ENCODE measurements around the gene C22orf31. TPM values are rescaled to one million over a fixed set of nuclear protein-coding genes. Genes with fewer than 3 reads are reported as not detected.

The C22orf31 gene
- total RNA-seq, 1 experiment from 2014 or later, result not detected

GRCh38 chr22:29055192-29055830 is 6.3 kb downstream of the C22orf31 start:
- no peak overlapping the region for H3K27ac Mint-ChIP-seq (ENCODE audit: low read depth, unreplicated experiment)
- no TSS peak for BruUV-seq (replicated peaks)
- CTCF ChIA-PET, result interaction anchor here (0.7 to 3.6 kb wide), 3 partner anchors 10 to 108 kb away, joined by 4 to 18 read pairs (median 5); no protein-coding TSS in a partner anchor
- no peaks in the 10 kb centered on the region for H3K27me3 Mint-ChIP-seq (ENCODE audit: insufficient read depth, unreplicated experiment)
- no peak for DNase-seq (ENCODE audit: unreplicated experiment)
- TF ChIP-seq CTCF (IDR thresholded peaks at IDR 0.05; ENCODE audit: unreplicated experiment), result no peak
- H3K36me3 Mint-ChIP-seq (ENCODE audit: insufficient read depth, unreplicated experiment), result peaks cover 14% of the 10 kb centered on the region
- intact Hi-C loops (cut with micrococcal nuclease), result no loop called here
- POLR2A ChIA-PET, result interaction anchor here (0.8 kb wide), 1 partner anchor 200 kb away, joined by 3 read pairs; no protein-coding TSS in a partner anchor
- H3K9me3 Mint-ChIP-seq (ENCODE audit: unreplicated experiment), result no peaks in the 10 kb centered on the region
- H3K4me1 Mint-ChIP-seq (ENCODE audit: insufficient read depth, unreplicated experiment), result no peaks in the 10 kb centered on the region
- H3K4me3 Mint-ChIP-seq (ENCODE audit: unreplicated experiment), result no peak overlapping the region

- peaks cover 14% of the 10 kb centered on the region for H3K36me3 Mint-ChIP-seq (ENCODE audit: insufficient read depth, unreplicated experiment)
- DNase-seq (ENCODE audit: unreplicated experiment), result no peak
- H3K4me1 Mint-ChIP-seq (ENCODE audit: insufficient read depth, unreplicated experiment), result no peaks in the 10 kb centered on the region
- no peaks in the 10 kb centered on the region for H3K27me3 Mint-ChIP-seq (ENCODE audit: insufficient read depth, unreplicated experiment)
- POLR2A ChIA-PET, result interaction anchor here (0.7 kb wide), 1 partner anchor 1087 kb away, joined by 3 read pairs; no protein-coding TSS in a partner anchor
- CTCF ChIA-PET, result interaction anchor here (0.9 to 3.6 kb wide), 4 partner anchors 11 to 199 kb away, joined by 4 to 18 read pairs (median 4); no protein-coding TSS in a partner anchor
- H3K27ac Mint-ChIP-seq (ENCODE audit: low read depth, unreplicated experiment), result no peak overlapping the region
- no TSS peak for BruUV-seq (replicated peaks)
- intact Hi-C loops (cut with micrococcal nuclease), result no loop called here
- no peaks in the 10 kb centered on the region for H3K9me3 Mint-ChIP-seq (ENCODE audit: unreplicated experiment)
- H3K4me3 Mint-ChIP-seq (ENCODE audit: unreplicated experiment), result no peak overlapping the region
- TF ChIP-seq CTCF (IDR thresholded peaks at IDR 0.05; ENCODE audit: unreplicated experiment), result no peak
These were observed 7.3 kb downstream of the C22orf31 start for GRCh38 chr22:29054251-29054767.

GRCh38 chr22:29053048-29053702 is 8.5 kb downstream of the C22orf31 start:
- no TSS peak for BruUV-seq (replicated peaks)
- no peak overlapping the region for H3K27ac Mint-ChIP-seq (ENCODE audit: low read depth, unreplicated experiment)
- intact Hi-C loops (cut with micrococcal nuclease), result no loop called here
- POLR2A ChIA-PET, result no interaction called here
- H3K4me1 Mint-ChIP-seq (ENCODE audit: insufficient read depth, unreplicated experiment), result no peaks in the 10 kb centered on the region
- H3K27me3 Mint-ChIP-seq (ENCODE audit: insufficient read depth, unreplicated experiment), result no peaks in the 10 kb centered on the region
- no peak overlapping the region for H3K4me3 Mint-ChIP-seq (ENCODE audit: unreplicated experiment)
- CTCF ChIA-PET, result interaction anchor here (0.9 to 1.6 kb wide), 3 partner anchors 12 to 192 kb away, joined by 4 to 13 read pairs (median 7); no protein-coding TSS in a partner anchor
- TF ChIP-seq CTCF (IDR thresholded peaks at IDR 0.05; ENCODE audit: unreplicated experiment), result no peak
- H3K9me3 Mint-ChIP-seq (ENCODE audit: unreplicated experiment), result no peaks in the 10 kb centered on the region
- peaks cover 19% of the 10 kb centered on the region for H3K36me3 Mint-ChIP-seq (ENCODE audit: insufficient read depth, unreplicated experiment)
- no peak for DNase-seq (ENCODE audit: unreplicated experiment)

- H3K27me3 Mint-ChIP-seq (ENCODE audit: insufficient read depth, unreplicated experiment), result no peaks in the 10 kb centered on the region
- H3K36me3 Mint-ChIP-seq (ENCODE audit: insufficient read depth, unreplicated experiment), result peaks cover 37% of the 10 kb centered on the region
- BruUV-seq (replicated peaks), result no TSS peak
- ChIA-PET POLR2A (no interaction called here), CTCF (no interaction called here)
- no peaks in the 10 kb centered on the region for H3K4me1 Mint-ChIP-seq (ENCODE audit: insufficient read depth, unreplicated experiment)
- DNase-seq (ENCODE audit: unreplicated experiment), result no peak
- no peak overlapping the region for H3K4me3 Mint-ChIP-seq (ENCODE audit: unreplicated experiment)
- intact Hi-C loops (cut with micrococcal nuclease), result no loop called here
- H3K9me3 Mint-ChIP-seq (ENCODE audit: unreplicated experiment), result no peaks in the 10 kb centered on the region
- TF ChIP-seq CTCF (IDR thresholded peaks at IDR 0.05; ENCODE audit: unreplicated experiment), result no peak
- H3K27ac Mint-ChIP-seq (ENCODE audit: low read depth, unreplicated experiment), result no peak overlapping the region
These were observed 11.2 kb downstream of the C22orf31 start for GRCh38 chr22:29050457-29050856.
